Measurements from ENCODE around the gene ZC3H14.

ZC3H14 gene

GRCh38 chr14:88611878-88612277 lies 49.0 kb downstream of the ZC3H14 start:
- Mint-ChIP-seq H3K36me3 (ENCODE audit: low read depth) (peaks cover 71% of the 10 kb centered on the region), H3K27ac (no peak overlapping the region), H3K27me3 (no peaks in the 10 kb centered on the region), H3K4me3 (no peak overlapping the region), H3K9me3 (no peaks in the 10 kb centered on the region), H3K4me1 (ENCODE audit: low read depth) (peaks cover 16% of the 10 kb centered on the region)

DNA sequence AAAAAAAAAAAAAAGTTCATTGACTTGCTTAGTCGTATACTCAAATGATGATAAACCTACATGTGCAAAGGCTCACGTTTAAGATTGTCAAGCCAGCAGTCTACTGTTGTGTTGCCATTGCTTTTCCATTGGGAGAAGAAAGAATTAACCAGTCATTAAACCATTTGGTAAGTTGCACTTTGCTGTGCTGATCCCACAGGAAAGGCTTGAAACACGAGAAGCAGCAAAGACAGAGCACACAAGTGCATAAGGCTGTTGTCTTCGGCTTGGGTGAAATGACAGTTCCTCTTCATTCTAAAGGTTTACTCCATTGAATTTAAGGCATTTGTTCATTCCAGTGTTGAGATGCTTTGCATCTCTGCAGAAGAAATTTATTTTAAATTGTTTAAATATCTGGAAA lies 50.1 kb downstream of the ZC3H14 start:
- Mint-ChIP-seq H3K9me3 (no peaks in the 10 kb centered on the region), H3K27ac (no peak overlapping the region), H3K4me3 (no peak overlapping the region), H3K4me1 (ENCODE audit: low read depth) (peaks cover 16% of the 10 kb centered on the region), H3K36me3 (ENCODE audit: low read depth) (peaks cover 63% of the 10 kb centered on the region), H3K27me3 (no peaks in the 10 kb centered on the region)

DNA sequence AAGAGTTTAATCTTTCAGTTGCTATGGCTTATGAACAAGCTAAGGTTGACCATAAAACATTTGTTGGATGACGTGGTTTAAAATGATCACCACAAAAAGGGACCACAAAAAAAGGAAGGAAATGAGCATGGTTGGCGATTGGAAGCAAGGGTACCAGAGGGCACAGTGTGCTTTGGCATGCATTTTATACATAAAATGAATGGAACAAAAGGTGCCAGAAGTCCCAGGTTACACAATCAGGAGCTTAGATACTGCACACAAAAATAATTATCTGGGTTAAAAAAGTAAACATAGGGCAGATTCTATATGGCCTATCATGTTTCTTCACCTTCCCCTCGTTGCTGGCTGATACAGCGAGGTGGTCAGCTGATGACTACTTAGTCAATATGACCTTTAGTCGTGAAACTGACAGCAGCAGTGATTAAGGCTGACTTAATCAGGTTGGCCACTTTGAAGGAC lies 50.7 kb downstream of the ZC3H14 start:
- Mint-ChIP-seq H3K4me1 (ENCODE audit: low read depth) (peaks cover 16% of the 10 kb centered on the region), H3K27ac (peak overlapping the region; percentile 59), H3K27me3 (no peaks in the 10 kb centered on the region), H3K9me3 (no peaks in the 10 kb centered on the region), H3K36me3 (ENCODE audit: low read depth) (peaks cover 58% of the 10 kb centered on the region), H3K4me3 (no peak overlapping the region)

- no peaks in the 10 kb centered on the region for H3K9me3 Mint-ChIP-seq
- H3K4me1 Mint-ChIP-seq (ENCODE audit: low read depth), result peaks cover 16% of the 10 kb centered on the region
- no peak overlapping the region for H3K4me3 Mint-ChIP-seq
- no peak overlapping the region for H3K27ac Mint-ChIP-seq
- H3K36me3 Mint-ChIP-seq (ENCODE audit: low read depth), result peaks cover 50% of the 10 kb centered on the region
- no peaks in the 10 kb centered on the region for H3K27me3 Mint-ChIP-seq
These were observed 51.5 kb downstream of the ZC3H14 start for GRCh38 chr14:88614218-88614907.

DNA sequence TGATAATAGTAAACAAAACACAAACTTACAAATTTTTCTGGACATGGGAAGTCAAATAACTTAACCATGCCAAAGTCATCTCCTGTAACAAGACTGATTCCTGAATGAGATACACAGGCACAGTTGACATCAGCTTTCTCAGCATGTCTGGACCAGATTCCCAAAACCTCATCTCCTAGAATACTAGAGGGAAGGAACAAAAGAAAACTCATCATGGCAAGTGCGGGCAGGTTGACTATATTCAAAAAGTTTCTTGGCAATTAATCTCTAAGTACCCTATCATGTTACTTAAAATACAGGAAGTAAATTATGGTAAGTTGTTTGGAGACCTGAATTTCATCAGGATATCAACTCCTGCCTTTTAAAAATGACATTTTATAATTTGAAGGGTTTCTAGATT lies 53.9 kb downstream of the ZC3H14 start:
- Mint-ChIP-seq H3K27me3 (no peaks in the 10 kb centered on the region), H3K9me3 (no peaks in the 10 kb centered on the region), H3K27ac (no peak overlapping the region), H3K36me3 (ENCODE audit: low read depth) (peaks cover 26% of the 10 kb centered on the region), H3K4me3 (no peak overlapping the region), H3K4me1 (ENCODE audit: low read depth) (peaks cover 16% of the 10 kb centered on the region)

DNA sequence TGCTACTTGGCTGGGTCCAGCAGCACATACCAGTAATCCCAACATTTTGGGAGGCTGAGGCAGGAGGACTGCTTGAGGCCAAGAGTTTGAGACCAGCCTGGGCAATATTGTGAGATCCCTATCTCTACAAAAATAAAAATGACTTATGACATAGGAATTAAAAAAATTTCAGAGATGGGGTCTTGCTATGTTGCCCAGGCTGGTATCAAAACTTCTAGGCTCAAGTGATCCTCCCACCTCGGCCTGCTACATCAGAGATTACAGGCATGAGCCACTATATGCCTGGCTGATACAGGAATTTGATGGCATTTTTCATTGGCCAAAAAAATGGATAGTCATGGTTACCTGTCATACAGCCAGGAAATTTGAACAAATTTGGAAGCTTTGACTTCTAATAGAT lies 54.6 kb downstream of the ZC3H14 start:
- peaks cover 27% of the 10 kb centered on the region for H3K36me3 Mint-ChIP-seq (ENCODE audit: low read depth)
- no peak overlapping the region for H3K27ac Mint-ChIP-seq
- H3K4me1 Mint-ChIP-seq (ENCODE audit: low read depth), result peaks cover 16% of the 10 kb centered on the region
- H3K9me3 Mint-ChIP-seq, result no peaks in the 10 kb centered on the region
- no peak overlapping the region for H3K4me3 Mint-ChIP-seq
- no peaks in the 10 kb centered on the region for H3K27me3 Mint-ChIP-seq

GRCh38 chr14:88618476-88618875 lies 55.6 kb downstream of the ZC3H14 start:
- Mint-ChIP-seq H3K36me3 (ENCODE audit: low read depth) (peaks cover 19% of the 10 kb centered on the region), H3K4me1 (ENCODE audit: low read depth) (peaks cover 8% of the 10 kb centered on the region), H3K27me3 (no peaks in the 10 kb centered on the region), H3K4me3 (no peak overlapping the region), H3K27ac (no peak overlapping the region), H3K9me3 (no peaks in the 10 kb centered on the region)

GRCh38 chr14:88621100-88621499 lies 58.3 kb downstream of the ZC3H14 start:
- H3K4me1 Mint-ChIP-seq (ENCODE audit: low read depth), result no peaks in the 10 kb centered on the region
- no peaks in the 10 kb centered on the region for H3K27me3 Mint-ChIP-seq
- H3K36me3 Mint-ChIP-seq (ENCODE audit: low read depth), result peaks cover 19% of the 10 kb centered on the region
- H3K27ac Mint-ChIP-seq, result no peak overlapping the region
- H3K4me3 Mint-ChIP-seq, result no peak overlapping the region
- no peaks in the 10 kb centered on the region for H3K9me3 Mint-ChIP-seq

GRCh38 chr14:88625671-88626070 lies 62.8 kb downstream of the ZC3H14 start:
- Mint-ChIP-seq H3K4me3 (no peak overlapping the region), H3K27ac (no peak overlapping the region), H3K36me3 (ENCODE audit: low read depth) (peaks cover 16% of the 10 kb centered on the region), H3K9me3 (no peaks in the 10 kb centered on the region), H3K27me3 (no peaks in the 10 kb centered on the region), H3K4me1 (ENCODE audit: low read depth) (no peaks in the 10 kb centered on the region)

- H3K4me3 Mint-ChIP-seq, result no peak overlapping the region
- peaks cover 10% of the 10 kb centered on the region for H3K36me3 Mint-ChIP-seq (ENCODE audit: low read depth)
- no peaks in the 10 kb centered on the region for H3K9me3 Mint-ChIP-seq
- H3K4me1 Mint-ChIP-seq (ENCODE audit: low read depth), result no peaks in the 10 kb centered on the region
- no peaks in the 10 kb centered on the region for H3K27me3 Mint-ChIP-seq
- H3K27ac Mint-ChIP-seq, result no peak overlapping the region
These were observed 65.2 kb downstream of the ZC3H14 start for GRCh38 chr14:88628033-88628432.

DNA sequence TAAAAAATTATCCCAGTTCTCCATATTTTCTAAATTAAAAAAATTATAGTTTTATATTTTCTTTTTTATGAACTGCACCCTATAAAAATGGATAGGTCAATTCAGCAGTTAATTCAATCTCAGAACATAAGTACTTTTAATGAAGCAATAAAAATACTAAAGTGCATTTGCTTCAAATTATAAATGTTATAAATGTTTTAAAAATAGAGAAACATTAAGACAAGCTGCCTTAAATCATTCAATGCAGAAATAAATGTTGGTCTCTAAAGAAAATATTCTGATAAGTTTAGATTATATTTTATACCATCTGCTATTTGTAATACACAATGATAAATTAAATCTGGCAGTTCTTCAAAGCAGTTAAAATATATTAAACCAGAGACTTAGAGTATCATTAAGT lies 65.6 kb downstream of the ZC3H14 start:
- no peaks in the 10 kb centered on the region for H3K27me3 Mint-ChIP-seq

GRCh38 chr14:88630565-88630964 lies 67.7 kb downstream of the ZC3H14 start:
- Mint-ChIP-seq H3K27ac (no peak overlapping the region), H3K27me3 (no peaks in the 10 kb centered on the region), H3K36me3 (ENCODE audit: low read depth) (peaks cover 4% of the 10 kb centered on the region), H3K4me1 (ENCODE audit: low read depth) (no peaks in the 10 kb centered on the region), H3K9me3 (no peaks in the 10 kb centered on the region), H3K4me3 (no peak overlapping the region)

More for the DNA sequence above, 65.6 kb downstream of the ZC3H14 start:
- Mint-ChIP-seq H3K27ac (no peak overlapping the region), H3K4me3 (no peak overlapping the region), H3K4me1 (ENCODE audit: low read depth) (no peaks in the 10 kb centered on the region), H3K36me3 (ENCODE audit: low read depth) (peaks cover 10% of the 10 kb centered on the region), H3K9me3 (no peaks in the 10 kb centered on the region)

DNA sequence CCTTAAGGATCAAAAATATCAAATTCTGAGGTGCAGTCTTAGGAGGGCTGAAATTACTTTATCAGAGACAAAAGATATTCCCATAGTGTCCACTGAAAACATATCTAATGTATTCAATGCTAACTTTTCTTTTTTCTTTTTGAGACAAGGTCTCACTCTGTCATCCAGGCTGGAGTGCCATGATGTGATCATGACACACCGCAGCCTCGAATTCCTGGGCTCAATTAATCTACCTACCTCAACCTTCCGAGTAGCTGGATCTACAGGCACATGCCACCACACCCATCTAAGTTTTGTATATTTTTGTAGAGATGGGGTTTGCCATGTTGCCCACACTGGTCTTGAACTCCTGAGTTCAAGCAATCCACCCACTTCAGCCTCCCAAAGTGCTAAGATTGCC lies 68.3 kb downstream of the ZC3H14 start:
- H3K9me3 Mint-ChIP-seq, result no peaks in the 10 kb centered on the region
- H3K27ac Mint-ChIP-seq, result no peak overlapping the region
- H3K36me3 Mint-ChIP-seq (ENCODE audit: low read depth), result peaks cover 4% of the 10 kb centered on the region
- H3K4me1 Mint-ChIP-seq (ENCODE audit: low read depth), result no peaks in the 10 kb centered on the region
- no peak overlapping the region for H3K4me3 Mint-ChIP-seq
- H3K27me3 Mint-ChIP-seq, result no peaks in the 10 kb centered on the region

- Mint-ChIP-seq H3K9me3 (no peaks in the 10 kb centered on the region), H3K4me1 (ENCODE audit: low read depth) (no peaks in the 10 kb centered on the region), H3K27me3 (no peaks in the 10 kb centered on the region), H3K4me3 (no peak overlapping the region), H3K27ac (no peak overlapping the region), H3K36me3 (ENCODE audit: low read depth) (no peaks in the 10 kb centered on the region)
These were observed 69.7 kb downstream of the ZC3H14 start for GRCh38 chr14:88632512-88632911.

- no peaks in the 10 kb centered on the region for H3K27me3 Mint-ChIP-seq
- peaks cover 48% of the 10 kb centered on the region for H3K36me3 Mint-ChIP-seq (ENCODE audit: low read depth)
- no peaks in the 10 kb centered on the region for H3K4me1 Mint-ChIP-seq (ENCODE audit: low read depth)
- H3K27ac Mint-ChIP-seq, result no peak overlapping the region
- H3K4me3 Mint-ChIP-seq, result no peak overlapping the region
- peaks cover 26% of the 10 kb centered on the region for H3K9me3 Mint-ChIP-seq
These were observed 76.4 kb downstream of the ZC3H14 start for GRCh38 chr14:88639221-88639620.

DNA sequence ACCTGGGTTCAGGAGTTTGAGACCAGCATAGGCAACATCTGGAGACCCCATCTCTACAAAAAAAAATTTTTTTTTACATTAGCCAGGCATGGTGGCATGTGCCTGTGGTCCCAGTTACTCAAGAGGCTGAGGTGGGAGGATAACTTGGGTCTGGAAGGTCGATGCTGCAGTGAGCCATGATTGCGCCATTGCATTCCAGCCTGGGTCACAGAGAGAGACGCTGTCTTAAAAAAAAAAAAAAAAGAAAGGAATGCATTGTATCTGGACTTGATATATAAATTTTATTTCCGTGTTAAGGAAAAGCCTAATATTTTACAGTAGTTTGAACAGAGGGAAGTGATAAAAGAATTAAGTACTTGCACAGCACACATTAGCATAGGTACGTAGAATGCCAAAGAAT lies 97.2 kb downstream of the ZC3H14 start:
- Mint-ChIP-seq H3K27me3 (no peaks in the 10 kb centered on the region), H3K27ac (no peak overlapping the region), H3K4me3 (no peak overlapping the region), H3K36me3 (ENCODE audit: low read depth) (peaks cover 22% of the 10 kb centered on the region), H3K9me3 (no peaks in the 10 kb centered on the region), H3K4me1 (ENCODE audit: low read depth) (no peaks in the 10 kb centered on the region)
